HFFc6 (cell line): ENCODE results near the gene CNTN6. TPM values are rescaled to one million over a fixed set of nuclear protein-coding genes. Genes with fewer than 3 reads are reported as not detected.

Experiments
- DNase-seq: peaks from one replicate; pipeline ENCODE4 v3.0.0-alpha.2; 2018
- H3K27ac Mint-ChIP-seq: 2 replicates; pipeline ENCODE4 v1.8.0; 2020; ENCODE audit warnings: mild to moderate bottlenecking, mixed read lengths
- H3K27me3 Mint-ChIP-seq: 2 replicates; pipeline ENCODE4 v1.8.0; 2021; ENCODE audit warnings: mild to moderate bottlenecking, moderate library complexity, mixed read lengths; ENCODE audit not compliant: insufficient read depth
- H3K36me3 Mint-ChIP-seq: 2 replicates; pipeline ENCODE4 v1.8.0; 2021; ENCODE audit warnings: low read depth, mixed read lengths
- H3K4me1 Mint-ChIP-seq: 2 replicates; pipeline ENCODE4 v1.8.0; 2020; ENCODE audit warnings: low read depth, mixed read lengths
- H3K4me3 Mint-ChIP-seq: 2 replicates; pipeline ENCODE4 v1.8.0; 2020; ENCODE audit warnings: mild to moderate bottlenecking, moderate library complexity, mixed read lengths
- H3K9me3 Mint-ChIP-seq: 2 replicates; pipeline ENCODE4 v1.8.0; 2020; ENCODE audit warnings: mild to moderate bottlenecking, mixed read lengths
- CTCF ChIP-seq: fragments of 200-600 bp; sonication (generic); IDR thresholded peaks from 2 replicates; pipeline ENCODE4 v1.5.0; 2021; ENCODE audit warnings: antibody characterized with exemption, mild to moderate bottlenecking
- long read RNA-seq: library from polyadenylated mRNA; unstranded; transcript quantifications from one replicate; pipeline ENCODE4 v2.0.0, GENCODE V29; 2019
- total RNA-seq, 6 experiments: library from RNA; stranded (reverse); fragmentation: NEBNext Ultra II Directional; extraction: Animal tissue kit (Norgen Biotek cat#: 25700); gene quantifications; 2 replicates in 1 of 6; 3 replicates in 5 of 6; pipeline ENCODE4 v1.2.3, GENCODE V29; 2021

CNTN6 gene
- total RNA-seq: not detected
- long read RNA-seq: 0 reads

DNA sequence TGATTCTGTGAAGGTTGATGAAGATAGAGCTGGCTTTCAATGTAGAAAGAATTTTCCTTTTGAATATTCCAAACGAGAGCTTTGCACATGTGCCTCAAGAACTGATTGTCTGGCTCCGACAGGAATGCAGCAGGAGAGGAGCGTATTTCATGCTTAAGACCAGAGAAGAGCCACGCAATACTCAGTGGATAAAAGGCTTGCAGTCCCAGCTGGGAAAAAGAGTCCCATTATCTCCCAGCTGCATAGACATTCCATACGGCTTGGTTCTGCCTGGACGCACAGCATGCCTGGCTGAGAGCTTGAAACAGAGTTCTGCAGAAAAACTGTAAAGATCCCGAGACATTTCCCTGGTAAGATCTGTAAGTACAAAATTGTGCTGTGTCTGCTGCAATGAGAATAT, at the start of gene CNTN6:
Gene CNTN6, plus strand, starts transcription at position 254 of the 400 bp plus-strand sequence. CDS start 54,985 bp downstream, outside the sequence.
- DNase-seq: no peak
- no peaks in the 10 kb centered on the region for H3K36me3 Mint-ChIP-seq
- H3K9me3 Mint-ChIP-seq: peaks cover 55% of the 10 kb centered on the region
- no peaks in the 10 kb centered on the region for H3K27me3 Mint-ChIP-seq
- no peaks in the 10 kb centered on the region for H3K4me1 Mint-ChIP-seq
- TF ChIP-seq CTCF: no peak
- H3K4me3 Mint-ChIP-seq: no peak within 1 kb of the TSS
- no peak within 1 kb of the TSS for H3K27ac Mint-ChIP-seq

DNA sequence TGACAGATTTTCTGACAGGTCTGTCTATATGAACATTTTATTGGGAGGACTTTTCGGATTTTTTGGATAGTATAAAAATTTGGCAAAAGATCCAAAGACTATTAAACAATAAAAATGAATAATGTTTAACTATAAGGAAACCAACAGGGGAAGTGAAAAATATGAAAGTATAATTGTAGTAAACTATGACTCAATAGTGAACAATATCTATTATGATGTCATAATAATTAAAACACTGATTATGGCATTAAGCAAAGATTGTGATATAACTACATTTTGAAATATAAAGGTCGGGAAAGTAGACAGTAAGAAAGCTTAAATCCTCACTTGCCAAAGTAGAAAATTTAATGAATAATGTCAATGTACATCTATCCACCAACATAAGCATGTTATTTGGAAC, 44.3 kb upstream of the CNTN6 start:
- H3K9me3 Mint-ChIP-seq: peaks cover 58% of the 10 kb centered on the region
- no peak for DNase-seq
- no peak overlapping the region for H3K27ac Mint-ChIP-seq
- TF ChIP-seq CTCF: no peak
- no peaks in the 10 kb centered on the region for H3K27me3 Mint-ChIP-seq
- H3K4me1 Mint-ChIP-seq: no peaks in the 10 kb centered on the region
- H3K4me3 Mint-ChIP-seq: no peak overlapping the region
- no peaks in the 10 kb centered on the region; the same call in 1 of the 2 replicates for H3K36me3 Mint-ChIP-seq

GRCh38 chr3:1055870-1056269, 37.0 kb upstream of the CNTN6 start:
- Mint-ChIP-seq H3K27ac (no peak overlapping the region), H3K9me3 (peaks cover 53% of the 10 kb centered on the region), H3K4me1 (no peaks in the 10 kb centered on the region), H3K27me3 (no peaks in the 10 kb centered on the region), H3K36me3 (no peaks in the 10 kb centered on the region; the same call in 1 of the 2 replicates), H3K4me3 (no peak overlapping the region)
- no peak for DNase-seq
- TF ChIP-seq CTCF: no peak

DNA sequence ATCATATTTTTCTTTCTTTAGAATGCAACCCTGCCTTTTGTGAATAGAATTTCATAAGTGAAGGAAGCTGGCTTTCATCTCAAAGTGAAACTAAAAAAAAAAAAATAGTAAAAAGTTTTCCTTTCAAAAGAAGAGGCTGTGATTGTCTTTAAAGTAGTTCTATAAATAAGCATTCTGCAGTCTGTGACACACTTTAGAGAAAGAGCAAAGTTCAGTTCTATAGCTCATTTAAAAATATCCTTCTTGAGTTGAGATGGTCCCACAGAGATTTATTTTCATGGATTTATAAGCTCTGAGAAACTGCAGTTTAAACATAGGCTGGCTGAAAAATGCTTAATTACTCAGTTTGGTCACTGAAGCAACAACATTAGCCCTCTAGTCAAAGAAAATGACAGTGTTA, 36.1 kb upstream of the CNTN6 start:
- Mint-ChIP-seq H3K36me3 (no peaks in the 10 kb centered on the region; the same call in 1 of the 2 replicates), H3K4me1 (no peaks in the 10 kb centered on the region), H3K27me3 (no peaks in the 10 kb centered on the region), H3K27ac (no peak overlapping the region), H3K4me3 (no peak overlapping the region), H3K9me3 (peaks cover 53% of the 10 kb centered on the region)
- TF ChIP-seq CTCF: no peak
- no peak for DNase-seq

DNA sequence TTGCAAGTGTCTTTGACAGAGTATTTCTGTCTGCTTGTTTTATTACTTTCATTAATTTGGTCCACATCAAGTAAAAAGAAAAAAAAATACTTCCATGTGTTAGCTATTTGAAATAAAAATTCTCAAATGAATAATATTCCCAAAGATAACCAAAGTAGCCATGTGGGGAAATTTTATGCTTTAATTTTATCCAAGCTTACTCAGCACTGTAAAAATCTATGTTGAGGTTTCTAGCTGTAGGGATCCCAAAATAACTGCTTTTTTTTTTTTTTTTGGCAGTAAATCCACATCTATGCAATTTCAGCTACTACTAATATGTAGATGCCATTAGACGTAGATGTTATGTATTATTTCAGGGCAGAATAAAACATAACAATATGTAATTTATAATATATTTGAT, 35.4 kb upstream of the CNTN6 start:
- Mint-ChIP-seq H3K36me3 (no peaks in the 10 kb centered on the region; the same call in 1 of the 2 replicates), H3K27me3 (no peaks in the 10 kb centered on the region), H3K4me3 (no peak overlapping the region), H3K4me1 (no peaks in the 10 kb centered on the region), H3K9me3 (peaks cover 55% of the 10 kb centered on the region), H3K27ac (no peak overlapping the region)
- DNase-seq: no peak
- TF ChIP-seq CTCF: no peak

DNA sequence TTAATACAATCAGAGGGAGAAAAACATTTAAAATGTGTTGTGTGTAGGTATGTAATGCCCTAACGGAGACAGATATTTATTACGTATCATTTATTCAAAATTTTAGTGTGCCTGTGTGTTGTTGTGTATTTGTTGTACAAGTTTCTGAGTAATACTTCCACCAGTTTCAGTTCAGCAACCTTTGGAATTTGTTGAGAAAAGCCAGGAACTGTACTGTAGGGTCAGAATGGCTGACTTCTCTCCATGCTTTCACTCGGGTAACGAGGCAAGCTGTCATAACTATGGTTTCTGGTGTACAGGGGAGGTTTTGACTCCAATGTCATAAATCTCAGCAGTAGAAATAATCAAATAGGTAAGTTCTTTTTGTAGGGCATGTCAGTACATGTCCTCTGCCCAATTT, 23.8 kb upstream of the CNTN6 start:
- Mint-ChIP-seq H3K27me3 (no peaks in the 10 kb centered on the region), H3K9me3 (peaks cover 52% of the 10 kb centered on the region), H3K27ac (no peak overlapping the region)

More for the DNA sequence above, 23.8 kb upstream of the CNTN6 start:
- Mint-ChIP-seq H3K4me3 (no peak overlapping the region), H3K4me1 (no peaks in the 10 kb centered on the region), H3K36me3 (peaks cover 5% of the 10 kb centered on the region; the same call in 1 of the 2 replicates)
- TF ChIP-seq CTCF: no peak
- no peak for DNase-seq
